ENCODE data around the gene BCL2L12. TPM values are rescaled to one million over a fixed set of nuclear protein-coding genes. Genes with fewer than 3 reads are reported as not detected.

The BCL2L12 gene
- total RNA-seq, 1 donor from 2014 or later, result 50.1 TPM

- Mint-ChIP-seq H3K27ac (ENCODE audit: unreplicated experiment) (peak overlapping the region; percentile 99), H3K9me3 (ENCODE audit: unreplicated experiment) (no peaks in the 10 kb centered on the region), H3K4me1 (ENCODE audit: unreplicated experiment) (peaks cover 30% of the 10 kb centered on the region), H3K4me3 (ENCODE audit: unreplicated experiment) (peak overlapping the region; percentile 98), H3K27me3 (ENCODE audit: unreplicated experiment) (peaks cover 4% of the 10 kb centered on the region), H3K36me3 (ENCODE audit: low read depth, unreplicated experiment) (peaks cover 12% of the 10 kb centered on the region)
- TF ChIP-seq, protein P1, sequence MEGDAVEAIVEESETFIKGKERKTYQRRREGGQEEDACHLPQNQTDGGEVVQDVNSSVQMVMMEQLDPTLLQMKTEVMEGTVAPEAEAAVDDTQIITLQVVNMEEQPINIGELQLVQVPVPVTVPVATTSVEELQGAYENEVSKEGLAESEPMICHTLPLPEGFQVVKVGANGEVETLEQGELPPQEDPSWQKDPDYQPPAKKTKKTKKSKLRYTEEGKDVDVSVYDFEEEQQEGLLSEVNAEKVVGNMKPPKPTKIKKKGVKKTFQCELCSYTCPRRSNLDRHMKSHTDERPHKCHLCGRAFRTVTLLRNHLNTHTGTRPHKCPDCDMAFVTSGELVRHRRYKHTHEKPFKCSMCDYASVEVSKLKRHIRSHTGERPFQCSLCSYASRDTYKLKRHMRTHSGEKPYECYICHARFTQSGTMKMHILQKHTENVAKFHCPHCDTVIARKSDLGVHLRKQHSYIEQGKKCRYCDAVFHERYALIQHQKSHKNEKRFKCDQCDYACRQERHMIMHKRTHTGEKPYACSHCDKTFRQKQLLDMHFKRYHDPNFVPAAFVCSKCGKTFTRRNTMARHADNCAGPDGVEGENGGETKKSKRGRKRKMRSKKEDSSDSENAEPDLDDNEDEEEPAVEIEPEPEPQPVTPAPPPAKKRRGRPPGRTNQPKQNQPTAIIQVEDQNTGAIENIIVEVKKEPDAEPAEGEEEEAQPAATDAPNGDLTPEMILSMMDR (IDR thresholded peaks at IDR 0.05; ENCODE audit: unreplicated experiment), result no peak
- DNase-seq (ENCODE audit: low spot score), result peak; percentile 97
These were observed 11.1 kb downstream of the BCL2L12 start for GRCh38 chr19:49676784-49677230.

DNA sequence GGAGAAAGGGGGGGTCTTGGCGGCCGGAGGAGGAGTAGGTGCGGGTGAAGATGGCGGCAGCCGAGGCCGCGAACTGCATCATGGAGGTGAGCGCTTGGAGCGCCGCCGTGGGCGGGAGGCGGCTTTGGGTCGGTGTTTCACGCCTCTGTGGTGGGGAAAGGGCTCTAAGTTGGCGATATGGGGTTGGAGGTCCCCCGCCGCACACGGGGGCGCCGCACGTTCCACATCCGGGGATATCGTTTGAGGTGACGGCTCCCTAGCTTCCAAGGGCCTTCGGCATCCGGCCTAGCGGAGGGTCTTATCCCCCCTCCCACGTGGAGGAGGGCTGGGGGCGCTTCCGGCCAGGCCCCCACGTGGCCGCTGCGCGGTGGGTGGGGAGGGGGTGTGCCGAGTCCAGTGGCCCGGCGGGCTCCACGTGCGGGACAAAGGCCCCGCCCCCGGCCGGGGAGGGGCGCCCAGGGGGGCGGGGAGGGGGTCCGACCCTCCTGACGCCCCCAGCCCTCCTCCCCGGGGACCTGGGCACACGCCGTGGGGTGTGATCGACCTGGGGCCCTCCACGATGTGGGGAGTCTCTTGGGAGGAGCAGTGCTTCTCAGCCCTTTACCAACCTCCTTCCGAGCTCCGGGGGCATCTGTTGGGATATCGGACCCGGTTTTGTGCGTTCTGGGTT lies 11.6 kb downstream of the BCL2L12 start, which contains the start of gene PRMT1:
TSS of gene PRMT1 (plus strand) at position 41 of the 670 bp plus-strand sequence. CDS start at position 51, 10 bp downstream.
- TF ChIP-seq, protein P1 (IDR thresholded peaks at IDR 0.05; ENCODE audit: unreplicated experiment), result no peak
- Mint-ChIP-seq H3K9me3 (ENCODE audit: unreplicated experiment) (no peaks in the 10 kb centered on the region), H3K27ac (ENCODE audit: unreplicated experiment) (peak within 1 kb of the TSS; percentile 99), H3K4me3 (ENCODE audit: unreplicated experiment) (peak within 1 kb of the TSS; percentile 98), H3K4me1 (ENCODE audit: unreplicated experiment) (peaks cover 25% of the 10 kb centered on the region), H3K36me3 (ENCODE audit: low read depth, unreplicated experiment) (peaks cover 15% of the 10 kb centered on the region), H3K27me3 (ENCODE audit: unreplicated experiment) (peaks cover 4% of the 10 kb centered on the region)
- DNase-seq (ENCODE audit: low spot score), result peak; percentile 65

DNA sequence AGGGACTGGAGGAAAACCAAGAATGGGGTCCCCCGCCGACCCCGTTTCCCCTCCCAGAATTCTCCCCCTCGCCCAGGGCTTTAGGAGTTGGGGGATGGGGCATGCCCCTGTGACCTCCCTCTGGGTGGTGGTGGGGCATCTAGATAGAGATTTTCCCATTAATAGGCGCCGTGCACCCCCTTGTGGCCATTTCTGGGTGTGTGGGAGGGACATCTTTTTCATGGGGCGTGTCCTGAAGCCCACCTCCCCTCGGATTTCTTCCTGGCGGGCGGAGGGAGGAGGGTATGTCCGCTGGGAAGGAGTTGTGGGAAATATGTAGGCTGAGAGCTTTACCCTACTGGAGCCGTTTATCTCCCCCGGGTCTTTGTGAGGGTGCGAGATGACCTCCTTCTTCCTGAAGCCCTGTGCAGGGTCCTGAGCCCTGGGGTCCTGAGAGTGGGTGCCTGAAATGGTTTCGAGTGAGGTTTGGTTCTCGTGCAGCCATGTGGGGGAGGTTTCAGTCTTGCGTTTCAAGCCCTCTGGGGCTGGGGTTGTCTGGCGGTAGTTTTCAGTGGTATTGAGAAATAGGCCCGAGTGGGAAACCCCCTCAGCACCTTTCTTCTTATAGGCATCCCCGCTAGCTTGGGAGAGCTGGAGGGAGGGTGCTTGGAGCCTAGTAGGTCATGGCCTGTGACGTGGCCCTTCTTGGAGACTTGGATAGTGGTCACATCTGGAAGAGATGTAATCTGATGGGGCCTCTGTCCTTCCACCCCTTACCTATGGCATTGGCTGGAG lies 12.4 kb downstream of the BCL2L12 start:
- Mint-ChIP-seq H3K27me3 (ENCODE audit: unreplicated experiment) (peaks cover 4% of the 10 kb centered on the region), H3K4me1 (ENCODE audit: unreplicated experiment) (peaks cover 25% of the 10 kb centered on the region), H3K4me3 (ENCODE audit: unreplicated experiment) (peak overlapping the region; percentile 91), H3K9me3 (ENCODE audit: unreplicated experiment) (no peaks in the 10 kb centered on the region), H3K36me3 (ENCODE audit: low read depth, unreplicated experiment) (peaks cover 17% of the 10 kb centered on the region), H3K27ac (ENCODE audit: unreplicated experiment) (peak overlapping the region; percentile 57)
- TF ChIP-seq, protein P1 (IDR thresholded peaks at IDR 0.05; ENCODE audit: unreplicated experiment), result peak; percentile 73
- DNase-seq (ENCODE audit: low spot score), result peak; percentile 93

DNA sequence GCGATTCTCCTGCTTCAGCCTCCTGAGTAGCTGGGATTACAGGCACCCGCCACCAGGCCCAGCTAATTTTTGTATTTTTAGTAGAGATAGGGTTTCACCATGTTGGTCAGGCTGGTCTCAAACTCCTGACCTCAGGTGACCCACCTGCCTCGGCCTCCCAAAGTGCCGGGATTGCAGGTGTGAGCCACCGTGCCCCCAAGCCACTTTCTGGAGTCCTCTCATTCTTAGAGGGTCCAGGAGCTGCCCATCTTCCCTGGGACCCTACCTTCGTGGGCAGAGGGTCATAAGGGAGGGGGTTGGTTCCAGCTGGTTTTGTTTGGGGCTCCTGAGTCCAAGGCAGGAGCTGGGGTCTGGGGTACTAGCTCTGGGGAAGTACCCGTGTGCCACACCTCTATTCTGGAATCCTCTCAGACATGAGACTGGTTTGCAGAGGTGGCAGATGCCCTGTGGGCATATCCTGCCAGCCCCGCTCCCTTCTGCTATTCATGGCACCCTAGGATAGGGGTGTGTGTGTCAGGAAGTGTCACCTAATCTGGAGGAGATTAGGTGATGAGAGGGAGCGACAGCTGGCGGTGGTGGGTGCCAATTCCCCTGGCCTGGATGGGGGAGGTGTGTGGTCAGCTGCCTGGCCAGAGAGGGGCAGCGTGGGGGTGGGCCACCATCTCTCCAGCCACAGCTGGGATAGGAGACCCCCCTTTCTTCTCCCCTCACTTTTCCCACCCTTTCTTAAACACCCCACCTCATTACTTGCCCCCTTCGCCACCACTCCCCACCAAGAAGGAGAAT lies 13.4 kb downstream of the BCL2L12 start:
- H3K9me3 Mint-ChIP-seq (ENCODE audit: unreplicated experiment), result no peaks in the 10 kb centered on the region
- peaks cover 27% of the 10 kb centered on the region for H3K4me1 Mint-ChIP-seq (ENCODE audit: unreplicated experiment)
- DNase-seq (ENCODE audit: low spot score), result no peak
- TF ChIP-seq, protein P1 (IDR thresholded peaks at IDR 0.05; ENCODE audit: unreplicated experiment), result no peak
- no peak overlapping the region for H3K27ac Mint-ChIP-seq (ENCODE audit: unreplicated experiment)
- H3K36me3 Mint-ChIP-seq (ENCODE audit: low read depth, unreplicated experiment), result peaks cover 25% of the 10 kb centered on the region
- no peak overlapping the region for H3K4me3 Mint-ChIP-seq (ENCODE audit: unreplicated experiment)
- peaks cover 5% of the 10 kb centered on the region for H3K27me3 Mint-ChIP-seq (ENCODE audit: unreplicated experiment)

All from endothelial cell (in vitro differentiated cells).